HepG2 (cell line): ENCODE results near the gene UACA.

Source experiments
- ATF3 ChIP-seq: sonication (generic); formaldehyde crosslinking; IDR thresholded peaks from 2 replicates; pipeline ENCODE4 v1.4.0; 2020; ENCODE audit warnings: missing genetic modification reagents
- DNMT1 ChIP-seq: sonication (generic); formaldehyde crosslinking; IDR thresholded peaks from 2 replicates; pipeline ENCODE4 v1.5.1; 2020; ENCODE audit warnings: mild to moderate bottlenecking, missing genetic modification reagents
- EZH2 ChIP-seq: conservative IDR thresholded peaks from 2 replicates; pipeline ENCODE4 v1.6.1; 2012; ENCODE audit warnings: mild to moderate bottlenecking, low read depth, low read length, moderate library complexity
- MXI1 ChIP-seq: IDR thresholded peaks from 3 replicates; pipeline ENCODE4 v1.6.1; 2012; ENCODE audit warnings: low read depth, low read length, inconsistent platforms, borderline replicate concordance
- RAD51 ChIP-seq: fragments of 450-650 bp; IDR thresholded peaks from 2 replicates; pipeline ENCODE4 v1.6.1; 2016; ENCODE audit warnings: borderline replicate concordance
- ZNF10 ChIP-seq: sonication (generic); formaldehyde crosslinking; IDR thresholded peaks from 2 replicates; pipeline ENCODE4 v1.4.0; 2020; ENCODE audit warnings: mild to moderate bottlenecking, low read depth, missing genetic modification reagents, borderline replicate concordance

GRCh38 chr15:70753101-70753829 lies 10.1 kb downstream of the UACA start:
- TF ChIP-seq DNMT1 (CRISPR knock-in tag) = no peak
- no peak for TF ChIP-seq EZH2
- no peak for TF ChIP-seq ZNF10 (CRISPR knock-in tag)
- no peak for TF ChIP-seq RAD51
- no peak for TF ChIP-seq MXI1
- no peak for TF ChIP-seq ATF3
